HG02798 (cell line): Measurements from ENCODE around the gene SEMA3G.

Experiments used
- ATAC-seq: cut with Tn5 transposase; IDR thresholded peaks from one replicate; pipeline ENCODE4 v1.9.1; 2021; ENCODE audit warnings: mild to moderate bottlenecking; ENCODE audit not compliant: unreplicated experiment, poor library complexity

Gene SEMA3G

GRCh38 chr3:52479877-52480575 is 35.1 kb upstream of the SEMA3G start:
- ATAC-seq = no peak

- ATAC-seq = no peak
These were observed 34.4 kb upstream of the SEMA3G start for GRCh38 chr3:52479037-52479876.

GRCh38 chr3:52477796-52478095 is 32.8 kb upstream of the SEMA3G start:
- no peak for ATAC-seq

- no peak for ATAC-seq
These were observed 32.3 kb upstream of the SEMA3G start for GRCh38 chr3:52477076-52477795.

- no peak for ATAC-seq
These were observed 28.1 kb upstream of the SEMA3G start for GRCh38 chr3:52473026-52473425.

- ATAC-seq = no peak
These were observed 27.5 kb upstream of the SEMA3G start for GRCh38 chr3:52472239-52473000.

- no peak for ATAC-seq
These were observed 26.7 kb upstream of the SEMA3G start for GRCh38 chr3:52471371-52472238.

- no peak for ATAC-seq
These were observed 26.0 kb upstream of the SEMA3G start for GRCh38 chr3:52470920-52471319.

- no peak for ATAC-seq
These were observed 24.1 kb upstream of the SEMA3G start for GRCh38 chr3:52469001-52469400.

- ATAC-seq = no peak
These were observed 23.4 kb upstream of the SEMA3G start for GRCh38 chr3:52468336-52468735.

- no peak for ATAC-seq
These were observed 18.5 kb upstream of the SEMA3G start for GRCh38 chr3:52463416-52463815.

- ATAC-seq = no peak
These were observed 17.0 kb upstream of the SEMA3G start for GRCh38 chr3:52461874-52462273.

- no peak for ATAC-seq
These were observed 14.1 kb upstream of the SEMA3G start for GRCh38 chr3:52458770-52459545.

- no peak for ATAC-seq
These were observed 13.3 kb upstream of the SEMA3G start for GRCh38 chr3:52458031-52458760.

- no peak for ATAC-seq
These were observed 11.9 kb upstream of the SEMA3G start for GRCh38 chr3:52456800-52457183.

GRCh38 chr3:52456169-52456799 is 11.4 kb upstream of the SEMA3G start:
- ATAC-seq = no peak

- ATAC-seq = peak; percentile 91
These were observed 10.6 kb upstream of the SEMA3G start, which contains the start of gene NISCH for GRCh38 chr3:52455283-52456168. Gene NISCH, plus strand, starts transcription at chr3:52455604. Its CDS starts 38 bp downstream, at chr3:52455642.
